HG03045 (cell line): ENCODE data around the gene ALDH9A1.

Source experiments
- ATAC-seq: cut with Tn5 transposase; IDR thresholded peaks from one replicate; pipeline ENCODE4 v1.9.1; 2021; ENCODE audit warnings: mild to moderate bottlenecking, moderate library complexity; ENCODE audit not compliant: unreplicated experiment

The ALDH9A1 gene

DNA sequence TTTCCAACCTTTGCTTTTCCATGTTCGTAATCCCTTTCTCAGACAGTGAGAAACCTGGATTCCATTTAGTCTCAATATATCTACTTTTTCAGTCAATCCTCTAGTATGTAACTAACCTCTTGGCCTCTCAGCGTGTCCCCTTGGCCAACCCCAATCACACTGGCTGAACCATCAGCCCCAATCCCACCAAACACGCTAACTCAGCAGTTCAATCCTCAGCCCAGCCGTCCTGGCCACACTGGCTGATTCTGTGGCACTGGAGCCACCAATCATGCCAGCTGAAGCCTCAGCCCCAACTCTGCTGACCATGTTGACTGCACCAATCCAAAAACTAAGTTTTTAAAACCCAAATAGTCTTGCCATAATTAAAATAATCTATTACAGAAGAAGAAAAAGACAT is 73.9 kb downstream of the ALDH9A1 start:
- no peak for ATAC-seq

DNA sequence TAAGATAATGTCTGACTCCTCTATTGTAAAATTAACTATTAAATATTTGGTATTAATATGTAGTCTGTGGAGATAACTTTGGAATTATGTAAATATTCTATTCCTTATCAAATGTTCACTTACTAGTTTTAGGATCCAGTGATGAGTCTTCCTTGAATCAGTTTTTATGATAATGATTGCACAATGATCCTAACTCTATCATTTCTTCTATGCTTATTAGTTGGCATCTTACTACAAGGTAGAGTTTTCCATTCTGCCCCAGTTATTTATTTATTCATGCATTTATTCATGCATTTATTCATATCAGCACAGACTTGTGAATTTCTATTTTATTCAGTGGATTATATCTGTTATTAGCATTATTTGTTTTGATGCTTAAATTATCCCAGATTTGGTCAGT is 74.7 kb downstream of the ALDH9A1 start:
- no peak for ATAC-seq

- ATAC-seq = no peak
Observed at GRCh38 chr1:165619647-165620151, 78.7 kb downstream of the ALDH9A1 start.

DNA sequence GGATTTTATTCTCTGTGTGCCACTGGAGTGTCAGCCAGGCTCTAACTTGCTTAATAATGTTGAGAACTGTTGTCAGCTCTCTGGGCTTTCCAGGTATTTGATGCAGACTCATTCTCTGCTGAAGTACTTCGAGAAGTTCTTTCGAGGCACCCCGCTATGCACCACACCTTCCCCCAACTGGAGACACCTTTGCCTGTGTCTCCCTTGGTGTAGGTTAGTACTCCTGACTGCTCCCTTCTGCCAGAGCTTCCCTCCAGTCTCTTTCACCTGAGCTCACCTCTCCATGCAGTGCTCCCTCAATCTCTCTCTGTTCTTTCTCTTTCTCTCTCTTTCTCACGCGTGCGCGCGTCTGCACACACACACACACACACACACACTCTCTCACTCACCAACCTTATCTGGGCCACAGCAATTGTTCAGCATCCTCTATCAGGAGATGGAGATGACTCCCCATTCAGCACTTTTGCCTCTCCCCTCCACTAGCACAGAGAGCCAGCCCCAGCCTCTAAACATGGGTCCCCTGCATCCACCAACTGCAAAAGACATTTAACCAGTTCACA is 81.3 kb downstream of the ALDH9A1 start:
- no peak for ATAC-seq

- no peak for ATAC-seq
Observed at GRCh38 chr1:165616054-165616612, 82.2 kb downstream of the ALDH9A1 start.
